Fibroblast of pulmonary artery (primary cell): ENCODE data around the gene FAP.

Experiments
- DNase-seq: peaks from one replicate; pipeline ENCODE4 v3.0.0-alpha.2; 2010; ENCODE audit warnings: low read depth
- H3K4me3 ChIP-seq: replicated peaks from 2 replicates; pipeline ENCODE4 v1.5.1; 2011; ENCODE audit warnings: low read depth, mild to moderate bottlenecking, control low read depth, low read length, moderate library complexity
- CTCF ChIP-seq: IDR thresholded peaks from 2 replicates; pipeline ENCODE4 v1.5.1; 2011; ENCODE audit warnings: mild to moderate bottlenecking, control low read depth, low read length, inconsistent platforms; ENCODE audit errors: missing control alignments

FAP gene

DNA sequence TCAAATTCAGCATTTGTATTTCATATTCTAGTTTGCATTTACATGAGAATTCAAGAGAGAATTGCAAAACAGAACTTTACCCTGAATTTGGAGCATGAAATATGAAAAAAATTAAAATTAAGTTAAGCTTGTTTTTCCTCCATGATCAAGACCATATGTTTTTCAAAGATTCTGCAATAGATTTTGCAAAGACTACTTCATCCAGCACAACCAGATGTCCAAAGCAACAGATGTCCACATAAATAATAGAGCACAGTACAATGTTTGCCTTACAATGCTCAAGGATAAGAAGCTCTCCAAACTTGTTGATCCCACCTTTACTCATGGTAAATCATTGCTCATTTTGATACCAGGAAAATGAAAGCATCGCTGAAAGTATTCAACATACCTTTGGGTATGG is 25.6 kb downstream of the FAP start:
- no peak for DNase-seq
- no peak for TF ChIP-seq CTCF
- H3K4me3 ChIP-seq, result no peak overlapping the region

- no peak for TF ChIP-seq CTCF
- H3K4me3 ChIP-seq, result no peak overlapping the region
- no peak for DNase-seq
These were observed 28.1 kb downstream of the FAP start for GRCh38 chr2:162215162-162215561.

DNA sequence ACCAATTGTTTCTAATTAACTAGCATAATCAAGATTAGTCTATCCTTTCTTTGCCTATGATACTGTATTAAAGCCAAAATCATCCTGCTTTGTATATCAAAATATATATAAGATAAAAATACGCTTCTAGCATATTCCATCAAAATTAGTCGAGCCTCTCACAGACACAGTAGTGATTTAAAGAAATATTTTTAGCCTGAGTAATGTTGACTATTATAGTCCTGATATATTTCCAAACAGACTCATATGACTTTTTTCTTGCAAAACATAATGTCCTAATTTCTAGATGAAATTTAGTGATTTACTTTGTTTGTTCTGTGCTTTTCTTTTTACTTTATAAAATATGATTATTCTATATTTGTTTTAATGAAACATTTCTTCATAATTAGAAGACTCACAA is 30.9 kb downstream of the FAP start:
- DNase-seq, result peak; percentile 38
- no peak for TF ChIP-seq CTCF
- no peak overlapping the region for H3K4me3 ChIP-seq

GRCh38 chr2:162211732-162212131 is 31.5 kb downstream of the FAP start:
- DNase-seq, result no peak
- no peak overlapping the region for H3K4me3 ChIP-seq
- TF ChIP-seq CTCF, result no peak

- TF ChIP-seq CTCF, result no peak
- H3K4me3 ChIP-seq, result no peak overlapping the region
- DNase-seq, result no peak
These were observed 32.9 kb downstream of the FAP start for GRCh38 chr2:162210385-162210784.

DNA sequence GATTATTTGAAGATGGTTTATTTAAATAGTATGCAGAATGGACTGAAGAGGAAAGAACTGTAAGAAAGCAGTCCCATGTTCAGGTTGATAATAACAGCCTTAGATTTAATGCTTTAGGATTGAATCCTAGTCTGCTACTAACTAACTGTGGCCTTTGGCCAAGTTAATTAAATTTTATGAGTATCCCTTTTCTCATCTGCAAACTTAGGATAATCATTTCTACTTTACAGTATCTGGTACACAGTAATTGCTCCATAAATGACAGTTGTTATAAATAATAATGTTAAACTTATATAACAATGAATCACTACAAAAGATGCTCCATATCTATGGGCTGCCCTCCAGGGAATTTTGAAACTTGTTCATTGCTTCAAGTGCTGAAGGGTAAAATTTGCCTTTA is 41.0 kb downstream of the FAP start:
- DNase-seq, result no peak
- no peak for TF ChIP-seq CTCF
- H3K4me3 ChIP-seq, result no peak overlapping the region

DNA sequence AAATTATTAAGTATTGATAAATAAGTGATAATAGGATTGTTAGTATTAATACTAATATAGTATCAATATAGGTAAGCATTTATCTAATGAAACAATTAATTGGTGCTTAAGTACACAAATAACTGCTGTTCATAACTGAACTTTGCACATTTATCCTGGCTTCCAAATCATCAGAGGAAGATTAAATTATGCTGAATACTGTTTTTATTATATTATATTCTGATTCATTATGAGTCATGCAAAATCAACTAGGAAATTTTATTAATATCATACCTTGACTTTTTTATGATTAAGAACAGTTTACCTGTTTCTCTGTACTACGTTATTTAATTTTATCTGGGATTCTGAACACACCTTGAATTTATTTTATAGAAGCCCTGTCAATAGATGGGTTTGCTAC is 42.6 kb downstream of the FAP start:
- DNase-seq, result no peak
- no peak overlapping the region for H3K4me3 ChIP-seq
- TF ChIP-seq CTCF, result no peak
